HCT116 (cell line): ENCODE results near the gene PLXNC1. TPM values are rescaled to one million over a fixed set of nuclear protein-coding genes. Genes with fewer than 3 reads are reported as not detected.

ENCODE experiments used
- ATAC-seq: fragments of 200-7000 bp; cut with Tn5 transposase; 2 replicates; pipeline ENCODE4 v1.9.1; 2020; ENCODE audit warnings: mild to moderate bottlenecking, moderate library complexity
- BruUV-seq: library from RNA; stranded (reverse); fragments of 400-500 nt; replicated peaks from 2 replicates; lab custom pipeline; 2021; lab: Mats Ljungman, UMichigan
- CTCF ChIA-PET: fragments of 300-600 bp; sonication (Branson Sonifier 250); formaldehyde crosslinking; loops from one replicate; lab custom pipeline; 2021; ENCODE audit warnings: antibody characterized with exemption; lab: Charles Lee
- POLR2A ChIA-PET: fragments of 300-600, 350-600 bp; sonication (Branson Sonifier 250); formaldehyde crosslinking; loops from one replicate; lab custom pipeline; 2021; ENCODE audit warnings: antibody characterized with exemption; lab: Charles Lee
- RAD21 ChIA-PET, 2 experiments: fragments of 300-600 bp; sonication (Branson Sonifier 250); formaldehyde crosslinking; loops; one replicate each; lab custom pipeline; 2023; ENCODE audit warnings: low total read pairs in 2 of 2; ENCODE audit not compliant: uncharacterized antibody in 2 of 2, unreplicated experiment in 2 of 2, low non-redundant PET in 1 of 2; lab: Charles Lee
- DNase-seq: peaks from one replicate; pipeline ENCODE4 v3.0.0-alpha.2; 2010; ENCODE audit warnings: low read depth, low spot score
- H2AFZ ChIP-seq: fragments of 200-600 bp; shearing (Covaris generic), sonication (generic); 2 replicates; pipeline ENCODE4 v1.6.1; 2017; ENCODE audit warnings: low read depth, mixed run types, mixed read lengths, antibody characterized with exemption, low read length; ENCODE audit not compliant: poor library complexity, severe bottlenecking
- H3K27ac ChIP-seq: 2 replicates; pipeline ENCODE4 v1.5.1; 2012; ENCODE audit warnings: low read depth, low read length
- H3K27me3 ChIP-seq: fragments of 200-600 bp; sonication (generic); 2 replicates; pipeline ENCODE4 v1.6.1; 2016; ENCODE audit warnings: mixed run types, low read length, mixed read lengths; ENCODE audit not compliant: insufficient read depth
- H3K36me3 ChIP-seq, 2 experiments: fragments of 200-500 bp in 1 of 2; fragments of 200-600 bp in 1 of 2; sonication (Bioruptor generic) in 1 of 2; sonication (generic) in 1 of 2; 2 replicates each; pipeline versions ENCODE4 v1.5.1 to v1.6.1; 2014 to 2016; ENCODE audit warnings: low read length in 2 of 2, inconsistent platforms in 1 of 2, mixed read lengths in 1 of 2, mixed run types in 1 of 2; ENCODE audit not compliant: insufficient read depth in 2 of 2, control insufficient read depth in 1 of 2
- H3K4me1 ChIP-seq, 2 experiments: fragments of 200-600 bp in 1 of 2; sonication (generic) in 1 of 2; 2 replicates each; pipeline versions ENCODE4 v1.5.1 to v1.6.1; 2012 to 2017; ENCODE audit warnings: low read length in 2 of 2, inconsistent platforms in 1 of 2, mild to moderate bottlenecking in 1 of 2, mixed read lengths in 1 of 2, mixed run types in 1 of 2, moderate library complexity in 1 of 2; ENCODE audit not compliant: insufficient read depth in 2 of 2, control insufficient read depth in 1 of 2
- H3K4me2 ChIP-seq: fragments of 200-600 bp; sonication (generic); 2 replicates; pipeline ENCODE4 v1.6.1; 2017; ENCODE audit warnings: mixed run types, low read length, mixed read lengths
- H3K4me3 ChIP-seq, 2 experiments: fragments of 200-600 bp in 1 of 2; sonication (generic) in 1 of 2; replicated peaks in 1 of 2; 2 replicates each; pipeline ENCODE4 v1.5.1; 2011 to 2016; ENCODE audit warnings: low read length in 2 of 2, control low read depth in 1 of 2, low read depth in 1 of 2, mild to moderate bottlenecking in 1 of 2, mixed read lengths in 1 of 2, mixed run types in 1 of 2
- H3K79me2 ChIP-seq: fragments of 200-600 bp; sonication (generic); 2 replicates; pipeline ENCODE4 v1.6.1; 2017; ENCODE audit warnings: mild to moderate bottlenecking, mixed run types, low read length, moderate library complexity, mixed read lengths; ENCODE audit not compliant: insufficient read depth
- H3K9ac ChIP-seq: fragments of 200-600 bp; sonication (generic); 2 replicates; pipeline ENCODE4 v1.6.1; 2016; ENCODE audit warnings: low read length, mixed read lengths
- H3K9me2 ChIP-seq: fragments of 200-600 bp; sonication (generic), shearing (Covaris generic); 2 replicates; pipeline ENCODE4 v1.6.1; 2017; ENCODE audit warnings: mixed run types, mild to moderate bottlenecking, moderate library complexity; ENCODE audit not compliant: insufficient read depth
- H3K9me3 ChIP-seq, 2 experiments: fragments of 200-500 bp in 1 of 2; fragments of 200-600 bp in 1 of 2; sonication (Bioruptor generic) in 1 of 2; sonication (generic) in 1 of 2; 2 replicates each; pipeline ENCODE4 v1.6.1; 2014 to 2017; ENCODE audit warnings: low read length in 2 of 2, mixed read lengths in 2 of 2, inconsistent platforms in 1 of 2, low read depth in 1 of 2, mild to moderate bottlenecking in 1 of 2, mixed run types in 1 of 2, moderate library complexity in 1 of 2; ENCODE audit not compliant: control insufficient read depth in 1 of 2, insufficient read depth in 1 of 2
- H4K20me1 ChIP-seq: fragments of 200-600 bp; sonication (generic), shearing (Covaris generic); 2 replicates; pipeline ENCODE4 v1.6.1; 2017; ENCODE audit warnings: mixed run types, mild to moderate bottlenecking, moderate library complexity; ENCODE audit not compliant: insufficient read depth
- EZH2phosphoT487 ChIP-seq: fragments of 200-600 bp; IDR thresholded peaks from 2 replicates; pipeline ENCODE4 v1.6.1; 2018; ENCODE audit warnings: antibody characterized with exemption, borderline replicate concordance
- TCF7L2 ChIP-seq: IDR thresholded peaks from 2 replicates; pipeline ENCODE4 v1.7.0; 2011; ENCODE audit warnings: borderline replicate concordance, inconsistent platforms; ENCODE audit not compliant: insufficient read depth, insufficient read length; ENCODE audit errors: extremely low read depth
- ZFX ChIP-seq: fragments of 450-650 bp; IDR thresholded peaks from 2 replicates; pipeline ENCODE4 v1.6.1; 2017
- ZNF274 ChIP-seq: fragments of 200-500 bp; sonication (Bioruptor generic); IDR thresholded peaks from 2 replicates; pipeline ENCODE4 v1.6.1; 2014; ENCODE audit warnings: mild to moderate bottlenecking, low read depth, low read length, inconsistent platforms
- intact Hi-C: fragments of 100-400 bp; cut with micrococcal nuclease; formaldehyde crosslinking; loops from 2 replicates; pipeline ENCODE4 v1.10.0; 2022
- total RNA-seq: library from RNA; stranded (reverse); gene quantifications from one replicate; pipeline ENCODE4 v1.2.1, GENCODE V29; 2021; ENCODE audit not compliant: unreplicated experiment
- TF ChIP-seq, protein P1 (sequence below): IDR thresholded peaks from 2 replicates; pipeline ENCODE4 v1.6.1; 2011; ENCODE audit warnings: mild to moderate bottlenecking, low read length, moderate library complexity; ENCODE audit not compliant: insufficient replicate concordance; ENCODE audit errors: extremely low read depth
- TF ChIP-seq, protein P2 (sequence below): IDR thresholded peaks from 2 replicates; pipeline ENCODE4 v1.6.1; 2012
- TF ChIP-seq, protein P3 (sequence below): IDR thresholded peaks from 2 replicates; pipeline ENCODE4 v1.6.1; 2012

PLXNC1 gene
- total RNA-seq, 1 experiment from 2014 or later: 0.25 TPM

DNA sequence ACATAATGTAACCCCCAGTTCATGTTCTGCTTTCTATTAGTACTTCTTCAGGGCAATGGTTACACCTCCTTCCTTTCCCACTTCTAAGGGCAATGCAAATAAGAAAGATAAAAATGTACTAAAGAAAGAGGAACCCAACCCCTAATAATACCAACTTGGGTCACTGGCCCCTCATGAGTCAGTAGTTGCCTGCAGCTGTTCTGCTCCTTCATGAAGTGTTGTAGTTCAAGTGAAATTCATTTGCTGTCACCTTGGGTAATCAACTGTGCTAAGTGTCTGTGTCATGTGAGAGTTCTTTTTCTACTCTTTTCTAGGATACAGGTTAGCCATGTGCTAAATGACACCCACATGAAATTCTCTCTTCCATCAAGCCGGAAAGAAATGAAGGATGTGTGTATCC, 91.8 kb downstream of the PLXNC1 start:
- Histone ChIP-seq H3K4me1 (no peaks in the 10 kb centered on the region), H3K9ac (no peak overlapping the region), H3K79me2 (no peaks in the 10 kb centered on the region), H3K36me3 (no peaks in the 10 kb centered on the region), H3K4me3 (no peak overlapping the region), H3K9me3 (no peaks in the 10 kb centered on the region), H3K27me3 (0 out of 2 replicates have a peak, but pooled peaks cover 9% of the 10 kb centered on the region), H3K27ac (no peak overlapping the region), H3K4me2 (no peak overlapping the region), H4K20me1 (no peaks in the 10 kb centered on the region), H2AFZ (no peak overlapping the region), H3K9me2 (no peaks in the 10 kb centered on the region)
- intact Hi-C loops: no loop called here
- RAD21 ChIA-PET: no interaction called here
- BruUV-seq: no TSS peak
- no peak for DNase-seq
- POLR2A ChIA-PET: no interaction called here
- CTCF ChIA-PET: no interaction called here
- TF ChIP-seq ZFX (no peak), ZNF274 (no peak), EZH2phosphoT487 (no peak), TCF7L2 (no peak)
- TF ChIP-seq, protein P1, sequence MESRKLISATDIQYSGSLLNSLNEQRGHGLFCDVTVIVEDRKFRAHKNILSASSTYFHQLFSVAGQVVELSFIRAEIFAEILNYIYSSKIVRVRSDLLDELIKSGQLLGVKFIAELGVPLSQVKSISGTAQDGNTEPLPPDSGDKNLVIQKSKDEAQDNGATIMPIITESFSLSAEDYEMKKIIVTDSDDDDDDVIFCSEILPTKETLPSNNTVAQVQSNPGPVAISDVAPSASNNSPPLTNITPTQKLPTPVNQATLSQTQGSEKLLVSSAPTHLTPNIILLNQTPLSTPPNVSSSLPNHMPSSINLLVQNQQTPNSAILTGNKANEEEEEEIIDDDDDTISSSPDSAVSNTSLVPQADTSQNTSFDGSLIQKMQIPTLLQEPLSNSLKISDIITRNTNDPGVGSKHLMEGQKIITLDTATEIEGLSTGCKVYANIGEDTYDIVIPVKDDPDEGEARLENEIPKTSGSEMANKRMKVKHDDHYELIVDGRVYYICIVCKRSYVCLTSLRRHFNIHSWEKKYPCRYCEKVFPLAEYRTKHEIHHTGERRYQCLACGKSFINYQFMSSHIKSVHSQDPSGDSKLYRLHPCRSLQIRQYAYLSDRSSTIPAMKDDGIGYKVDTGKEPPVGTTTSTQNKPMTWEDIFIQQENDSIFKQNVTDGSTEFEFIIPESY: no peak
- TF ChIP-seq, protein P2, sequence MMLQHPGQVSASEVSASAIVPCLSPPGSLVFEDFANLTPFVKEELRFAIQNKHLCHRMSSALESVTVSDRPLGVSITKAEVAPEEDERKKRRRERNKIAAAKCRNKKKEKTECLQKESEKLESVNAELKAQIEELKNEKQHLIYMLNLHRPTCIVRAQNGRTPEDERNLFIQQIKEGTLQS: no peak
- TF ChIP-seq, protein P3, sequence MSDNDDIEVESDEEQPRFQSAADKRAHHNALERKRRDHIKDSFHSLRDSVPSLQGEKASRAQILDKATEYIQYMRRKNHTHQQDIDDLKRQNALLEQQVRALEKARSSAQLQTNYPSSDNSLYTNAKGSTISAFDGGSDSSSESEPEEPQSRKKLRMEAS: no peak
- no peak for ATAC-seq

- ChIA-PET RAD21 (no interaction called here), CTCF (no interaction called here), POLR2A (no interaction called here)
- Histone ChIP-seq H4K20me1 (no peaks in the 10 kb centered on the region), H3K27ac (no peak overlapping the region), H3K9me3 (no peaks in the 10 kb centered on the region), H3K79me2 (no peaks in the 10 kb centered on the region), H3K36me3 (no peaks in the 10 kb centered on the region), H3K4me2 (no peak overlapping the region), H3K27me3 (0 out of 2 replicates have a peak, but pooled peaks cover 9% of the 10 kb centered on the region), H3K9ac (no peak overlapping the region), H3K4me3 (no peak overlapping the region), H3K9me2 (no peaks in the 10 kb centered on the region), H3K4me1 (no peaks in the 10 kb centered on the region), H2AFZ (no peak overlapping the region)
- ATAC-seq (no peak), DNase-seq (no peak)
- intact Hi-C loops: no loop called here
- BruUV-seq: no TSS peak
- TF ChIP-seq, protein P2: no peak
Observed at GRCh38 chr12:94242901-94243300, 94.5 kb downstream of the PLXNC1 start.
